Pancreas (tissue), 10 donors: ENCODE measurements around the gene GPR25. TPM values are rescaled to one million over a fixed set of nuclear protein-coding genes. Genes with fewer than 3 reads are reported as not detected.
A peak's percentile ranks its signal among the peaks of the same experiment; 100 is the strongest.

Source experiments
- ATAC-seq, 4 donors: fragments of 200-7000 bp; cut with Tn5 transposase; one replicate each; pipeline versions ENCODE4 v1.8.0 to v1.9.1; 2020; ENCODE audit warnings: mild to moderate bottlenecking in 4 of 4, moderate library complexity in 4 of 4
- DNase-seq, 6 donors: peaks; one replicate each; pipeline ENCODE4 v3.0.0-alpha.2; 2020
- FAIRE-seq: peaks from 2 replicates; lab custom pipeline; 2012; peaks lifted over from hg19 to GRCh38; lab: Jason Lieb, UNC
- H3K27ac ChIP-seq, 4 donors: fragments of 200-600 bp; sonication (generic); 1 replicate in 3 of 4; 2 replicates in 1 of 4; pipeline versions ENCODE4 v1.5.0 to v1.8.0; 2020
- H3K27me3 ChIP-seq, 4 donors: fragments of 200-600 bp; one replicate each; pipeline ENCODE4 v1.8.0; 2021
- H3K36me3 ChIP-seq, 3 donors: fragments of 200-600 bp; sonication (generic) in 1 of 3; one replicate each; pipeline versions ENCODE4 v1.5.0 to v1.8.0; 2020 to 2021
- H3K4me1 ChIP-seq, 3 donors: fragments of 200-600 bp; one replicate each; pipeline ENCODE4 v1.8.0; 2021
- H3K4me3 ChIP-seq, 4 donors: fragments of 200-600 bp; sonication (generic) in 2 of 4; one replicate each; pipeline versions ENCODE4 v1.5.0 to v1.8.0; 2020 to 2021
- H3K9me3 ChIP-seq, 4 donors: fragments of 200-600 bp; one replicate each; pipeline ENCODE4 v1.8.0; 2021
- CTCF ChIP-seq, 4 donors: fragments of 200-600 bp; sonication (generic) in 3 of 4; IDR thresholded peaks; one replicate each; pipeline versions ENCODE4 v1.5.0 to v1.8.0; 2021; ENCODE audit warnings: antibody characterized with exemption in 4 of 4
- WGBS, 2 donors: extraction: QIAGEN DNeasy Blood & Tissue Kit; methylation state at CpG; one replicate each; pipeline ENCODE4 v1.1.7; 2013; 5-methylcytosine and 5-hydroxymethylcytosine counted together
- intact Hi-C, 3 donors: fragments of 100-400 bp; cut with DNase I; formaldehyde crosslinking; loops; one replicate each; pipeline versions ENCODE4 v1.11.1 to v1.14.2; 2022
- polyA plus RNA-seq, 2 donors: library from polyadenylated mRNA; stranded (reverse); fragments of 200-250 nt; gene quantifications; one replicate each; pipeline ENCODE4 v1.2.3, GENCODE V29; 2013
- total RNA-seq, 6 donors: library from RNA; stranded (reverse); fragmentation: NEBNext Ultra II Directional in 4 of 6; extraction: Animal tissue kit (Norgen Biotek cat#: 25700) in 4 of 6; gene quantifications; one replicate each; pipeline versions ENCODE4 v1.2.1 to v1.2.4, GENCODE V29; 2021 to 2023
- donor health status: healthy with polysubstance abuse.
- donor health status: DM: no; HTN: no; CAD: no; lungs with moderate emphysema.
- donor health status: DM: no; HTN: no; CAD: no.
- donor health status: control.
- donor health status: control.
- donor health status: Bipolar disorder and iron deficiency.
- donor health status: DM: yes; HTN: yes; CAD: no.
- donor health status: DM: no; HTN: no; CAD: no.
- donor health status: DM: no; HTN: no; CAD: no.
- donor health status: DM: yes; HTN: yes; CAD: no.

GPR25 gene
- total and polyA plus RNA-seq, 8 donors, result 0.31 TPM; not detected in 7

GRCh38 chr1:200862713-200863415, 9.9 kb upstream of the GPR25 start:
- H3K27me3 ChIP-seq, result no peaks in the 10 kb centered on the region
- FAIRE-seq (no peak), ATAC-seq (no peak), DNase-seq (no peak)
- no peaks in the 10 kb centered on the region for H3K36me3 ChIP-seq
- H3K4me1 ChIP-seq, result no peaks in the 10 kb centered on the region
- 94 to 96% methylated on average over 9 of the region's 9 CpGs for WGBS, 2 donors
- no peak for TF ChIP-seq CTCF (IDR thresholded peaks at IDR 0.05)
- H3K9me3 ChIP-seq, result no peaks in the 10 kb centered on the region
- no peak overlapping the region for H3K27ac ChIP-seq
- intact Hi-C loops, result no loop called here
- H3K4me3 ChIP-seq, result no peak overlapping the region

- no peak overlapping the region for H3K4me3 ChIP-seq
- no peak overlapping the region for H3K27ac ChIP-seq
- TF ChIP-seq CTCF (IDR thresholded peaks at IDR 0.05), result no peak
- ATAC-seq (no peak), FAIRE-seq (no peak), DNase-seq (no peak)
- no peaks in the 10 kb centered on the region for H3K27me3 ChIP-seq
- intact Hi-C loops, result no loop called here
- no peaks in the 10 kb centered on the region for H3K9me3 ChIP-seq
- H3K4me1 ChIP-seq, result no peaks in the 10 kb centered on the region
- WGBS, 2 donors, result 68 to 75% methylated on average over 3 of the region's 3 CpGs
- H3K36me3 ChIP-seq, result no peaks in the 10 kb centered on the region
These were observed 6.7 kb upstream of the GPR25 start for GRCh38 chr1:200866116-200866515.

GRCh38 chr1:200866521-200866920, 6.3 kb upstream of the GPR25 start:
- intact Hi-C loops, result no loop called here
- TF ChIP-seq CTCF (IDR thresholded peaks at IDR 0.05), result no peak
- no peak overlapping the region for H3K4me3 ChIP-seq
- no peak for DNase-seq
- H3K36me3 ChIP-seq, result no peaks in the 10 kb centered on the region
- no peaks in the 10 kb centered on the region for H3K9me3 ChIP-seq
- no peaks in the 10 kb centered on the region for H3K4me1 ChIP-seq
- no peak for FAIRE-seq
- 37 to 41% methylated on average over 5 of the region's 5 CpGs for whole genome bisulfite sequencing, 2 donors
- H3K27me3 ChIP-seq, result no peaks in the 10 kb centered on the region
- no peak overlapping the region for H3K27ac ChIP-seq
- peak in 1 of 4 donors; percentile 34 for ATAC-seq

GRCh38 chr1:200867018-200867811, 5.6 kb upstream of the GPR25 start:
- intact Hi-C loops, result no loop called here
- FAIRE-seq, result no peak
- ATAC-seq, result no peak
- no peak for DNase-seq
- 44 to 46% methylated on average over 11 of the region's 11 CpGs for WGBS, 2 donors
- Histone ChIP-seq H3K9me3 (no peaks in the 10 kb centered on the region), H3K4me1 (no peaks in the 10 kb centered on the region), H3K27ac (no peak overlapping the region), H3K36me3 (no peaks in the 10 kb centered on the region), H3K4me3 (no peak overlapping the region), H3K27me3 (no peaks in the 10 kb centered on the region)
- no peak for TF ChIP-seq CTCF (IDR thresholded peaks at IDR 0.05)

GRCh38 chr1:200869376-200869752, 3.4 kb upstream of the GPR25 start:
- no peaks in the 10 kb centered on the region for H3K36me3 ChIP-seq
- intact Hi-C loops, result no loop called here
- peaks cover 0 to 4% (median 0%) of the 10 kb centered on the region in 3 donors for H3K4me1 ChIP-seq
- TF ChIP-seq CTCF (IDR thresholded peaks at IDR 0.05), result no peak
- H3K9me3 ChIP-seq, result no peaks in the 10 kb centered on the region
- H3K27me3 ChIP-seq, result peaks cover 0 to 10% (median 2%) of the 10 kb centered on the region in 4 donors
- WGBS, 2 donors, result 83 to 87% methylated on average over 5 of the region's 5 CpGs
- ATAC-seq (no peak), DNase-seq (no peak), FAIRE-seq (no peak)
- no peak overlapping the region for H3K27ac ChIP-seq
- no peak overlapping the region for H3K4me3 ChIP-seq
